Measurements from ENCODE around the gene FILIP1L. TPM values are rescaled to one million over a fixed set of nuclear protein-coding genes. Genes with fewer than 3 reads are reported as not detected.

FILIP1L gene
- total RNA-seq, 1 donor from 2014 or later: 0.15 TPM

DNA sequence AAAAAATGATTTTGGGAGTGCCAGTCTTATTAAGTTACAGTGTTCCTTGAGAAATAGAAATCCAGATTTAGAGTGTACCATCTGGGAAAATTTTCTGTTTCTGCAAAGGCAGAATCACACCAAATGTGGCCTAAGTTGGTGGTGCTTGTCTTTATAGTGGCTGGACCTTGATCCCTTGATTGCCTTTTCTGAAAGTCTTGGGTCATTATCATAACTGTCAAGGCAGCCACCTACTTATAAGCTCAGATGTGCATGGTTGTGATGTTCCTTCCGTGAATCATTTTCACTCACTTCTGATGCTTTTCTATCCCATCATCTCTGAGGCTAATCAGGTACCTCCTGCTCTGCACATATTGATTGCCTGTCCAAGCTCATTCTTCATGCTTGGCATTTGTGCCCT is 276.6 kb downstream of the FILIP1L start:
- no peak overlapping the region for H2AFZ ChIP-seq (replicated peaks)
- no peak overlapping the region for H3K9ac ChIP-seq
- H3K36me3 Mint-ChIP-seq: no peaks in the 10 kb centered on the region
- H3K4me1 ChIP-seq: peaks cover 9% of the 10 kb centered on the region
- no peaks in the 10 kb centered on the region for H3K9me3 Mint-ChIP-seq
- DNase-seq (ENCODE audit: low spot score): no peak
- no peak for TF ChIP-seq EZH2phosphoT487 (IDR thresholded peaks at IDR 0.05)
- no peak for TF ChIP-seq EZH2 (IDR thresholded peaks at IDR 0.05)
- TF ChIP-seq, protein P1, sequence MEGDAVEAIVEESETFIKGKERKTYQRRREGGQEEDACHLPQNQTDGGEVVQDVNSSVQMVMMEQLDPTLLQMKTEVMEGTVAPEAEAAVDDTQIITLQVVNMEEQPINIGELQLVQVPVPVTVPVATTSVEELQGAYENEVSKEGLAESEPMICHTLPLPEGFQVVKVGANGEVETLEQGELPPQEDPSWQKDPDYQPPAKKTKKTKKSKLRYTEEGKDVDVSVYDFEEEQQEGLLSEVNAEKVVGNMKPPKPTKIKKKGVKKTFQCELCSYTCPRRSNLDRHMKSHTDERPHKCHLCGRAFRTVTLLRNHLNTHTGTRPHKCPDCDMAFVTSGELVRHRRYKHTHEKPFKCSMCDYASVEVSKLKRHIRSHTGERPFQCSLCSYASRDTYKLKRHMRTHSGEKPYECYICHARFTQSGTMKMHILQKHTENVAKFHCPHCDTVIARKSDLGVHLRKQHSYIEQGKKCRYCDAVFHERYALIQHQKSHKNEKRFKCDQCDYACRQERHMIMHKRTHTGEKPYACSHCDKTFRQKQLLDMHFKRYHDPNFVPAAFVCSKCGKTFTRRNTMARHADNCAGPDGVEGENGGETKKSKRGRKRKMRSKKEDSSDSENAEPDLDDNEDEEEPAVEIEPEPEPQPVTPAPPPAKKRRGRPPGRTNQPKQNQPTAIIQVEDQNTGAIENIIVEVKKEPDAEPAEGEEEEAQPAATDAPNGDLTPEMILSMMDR (IDR thresholded peaks at IDR 0.05): no peak
- H3K27ac Mint-ChIP-seq: no peak overlapping the region
- no peaks in the 10 kb centered on the region for H3F3A ChIP-seq (ENCODE audit: low read depth)
- no peaks in the 10 kb centered on the region for H3K27me3 ChIP-seq
- no peaks in the 10 kb centered on the region for H3K27me3 Mint-ChIP-seq (ENCODE audit: insufficient read depth, low read depth)
- peaks cover 8% of the 10 kb centered on the region for H4K20me1 ChIP-seq (ENCODE audit: low read depth)
- no peaks in the 10 kb centered on the region for H3K4me1 Mint-ChIP-seq
- no peaks in the 10 kb centered on the region for H3K9me3 ChIP-seq (ENCODE audit: low read depth)
- H3K36me3 ChIP-seq: no peaks in the 10 kb centered on the region
- no peak overlapping the region for H3K27ac ChIP-seq
- H3K79me2 ChIP-seq (ENCODE audit: low read depth): peaks cover 27% of the 10 kb centered on the region
- no peak overlapping the region for H3K4me3 ChIP-seq
- no peak overlapping the region for H3K4me3 Mint-ChIP-seq
- no peak overlapping the region for H3K4me2 ChIP-seq

DNA sequence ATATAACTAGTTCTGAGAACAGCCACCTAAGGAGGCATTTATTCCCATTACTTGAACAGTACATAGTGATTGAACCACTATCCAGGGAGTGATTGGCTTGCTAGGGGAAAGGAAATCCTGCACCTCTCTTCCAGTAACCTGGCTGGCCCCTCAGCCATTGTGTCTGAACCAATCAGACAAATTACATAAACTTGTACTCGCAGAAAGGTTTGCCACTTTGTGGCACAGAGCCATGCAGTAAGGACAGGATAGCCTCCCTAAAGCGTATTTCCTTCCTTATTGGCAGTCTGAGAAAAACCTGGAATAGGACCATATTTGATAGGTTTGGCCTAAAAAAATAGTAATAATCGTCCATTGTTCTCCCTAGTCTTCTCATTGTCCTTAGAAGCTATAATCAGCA is 277.6 kb downstream of the FILIP1L start:
- Histone ChIP-seq H3K9me3 (ENCODE audit: low read depth) (no peaks in the 10 kb centered on the region), H3K27me3 (no peaks in the 10 kb centered on the region), H3K4me1 (peaks cover 9% of the 10 kb centered on the region), H3K79me2 (ENCODE audit: low read depth) (peaks cover 30% of the 10 kb centered on the region), H3K27ac (no peak overlapping the region), H3K9ac (no peak overlapping the region), H3F3A (ENCODE audit: low read depth) (no peaks in the 10 kb centered on the region), H3K4me3 (no peak overlapping the region), H2AFZ (replicated peaks) (no peak overlapping the region), H3K4me2 (no peak overlapping the region), H3K36me3 (no peaks in the 10 kb centered on the region), H4K20me1 (ENCODE audit: low read depth) (peaks cover 8% of the 10 kb centered on the region)
- Mint-ChIP-seq H3K9me3 (no peaks in the 10 kb centered on the region), H3K4me3 (no peak overlapping the region), H3K36me3 (no peaks in the 10 kb centered on the region), H3K27me3 (ENCODE audit: insufficient read depth, low read depth) (no peaks in the 10 kb centered on the region), H3K4me1 (no peaks in the 10 kb centered on the region), H3K27ac (no peak overlapping the region)
- TF ChIP-seq EZH2 (IDR thresholded peaks at IDR 0.05) (no peak), EZH2phosphoT487 (IDR thresholded peaks at IDR 0.05) (no peak)
- no peak for DNase-seq (ENCODE audit: low spot score)

DNA sequence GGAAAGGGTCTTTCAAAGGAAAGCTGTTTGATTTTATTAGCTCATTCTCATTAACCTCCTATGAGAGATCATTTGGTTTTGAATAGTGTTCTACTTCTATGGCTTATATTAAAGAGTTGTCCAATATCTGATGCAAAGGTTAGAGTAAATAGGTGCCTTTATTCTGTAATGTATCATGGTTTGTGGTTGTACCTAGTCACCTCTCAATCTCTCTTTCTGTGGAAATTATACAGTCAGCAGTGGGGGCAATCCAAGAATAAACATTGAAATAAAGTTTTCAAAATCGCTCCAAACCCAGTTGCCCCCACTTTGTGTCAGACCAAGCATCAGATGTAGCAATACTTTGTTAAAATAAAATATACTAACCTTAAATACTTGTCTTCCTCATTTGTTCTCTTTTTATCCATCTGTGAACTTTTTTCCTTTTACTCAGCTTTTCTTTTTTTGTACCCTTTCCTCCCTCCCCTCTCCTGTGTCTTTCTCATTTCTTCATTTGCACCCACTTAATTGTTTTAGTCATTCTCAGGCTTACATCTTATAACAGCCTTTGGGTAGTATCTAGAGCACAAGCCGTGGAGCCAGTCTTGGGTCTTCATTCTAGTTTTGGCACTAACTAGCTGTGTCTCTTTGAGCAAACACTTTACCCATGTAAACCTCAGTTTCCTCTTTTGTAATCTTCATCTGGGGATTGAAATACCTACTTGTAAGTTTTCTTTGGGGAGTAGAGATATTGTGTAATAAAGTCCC is 279.9 kb downstream of the FILIP1L start:
- no peaks in the 10 kb centered on the region for H3K9me3 ChIP-seq (ENCODE audit: low read depth)
- Mint-ChIP-seq H3K27me3 (ENCODE audit: insufficient read depth, low read depth) (no peaks in the 10 kb centered on the region), H3K36me3 (no peaks in the 10 kb centered on the region), H3K27ac (no peak overlapping the region), H3K9me3 (no peaks in the 10 kb centered on the region), H3K4me1 (no peaks in the 10 kb centered on the region), H3K4me3 (no peak overlapping the region)
- H3K36me3 ChIP-seq: no peaks in the 10 kb centered on the region
- no peak overlapping the region for H2AFZ ChIP-seq (replicated peaks)
- H3K4me3 ChIP-seq: no peak overlapping the region
- peaks cover 8% of the 10 kb centered on the region for H4K20me1 ChIP-seq (ENCODE audit: low read depth)
- H3K9ac ChIP-seq: no peak overlapping the region
- peaks cover 32% of the 10 kb centered on the region for H3K79me2 ChIP-seq (ENCODE audit: low read depth)
- no peaks in the 10 kb centered on the region for H3F3A ChIP-seq (ENCODE audit: low read depth)
- no peak overlapping the region for H3K27ac ChIP-seq
- TF ChIP-seq EZH2 (IDR thresholded peaks at IDR 0.05): no peak
- TF ChIP-seq EZH2phosphoT487 (IDR thresholded peaks at IDR 0.05): no peak
- TF ChIP-seq, protein P1 (IDR thresholded peaks at IDR 0.05): no peak
- no peak overlapping the region for H3K4me2 ChIP-seq
- no peak for DNase-seq (ENCODE audit: low spot score)
- no peaks in the 10 kb centered on the region for H3K27me3 ChIP-seq
- H3K4me1 ChIP-seq: peaks cover 9% of the 10 kb centered on the region

DNA sequence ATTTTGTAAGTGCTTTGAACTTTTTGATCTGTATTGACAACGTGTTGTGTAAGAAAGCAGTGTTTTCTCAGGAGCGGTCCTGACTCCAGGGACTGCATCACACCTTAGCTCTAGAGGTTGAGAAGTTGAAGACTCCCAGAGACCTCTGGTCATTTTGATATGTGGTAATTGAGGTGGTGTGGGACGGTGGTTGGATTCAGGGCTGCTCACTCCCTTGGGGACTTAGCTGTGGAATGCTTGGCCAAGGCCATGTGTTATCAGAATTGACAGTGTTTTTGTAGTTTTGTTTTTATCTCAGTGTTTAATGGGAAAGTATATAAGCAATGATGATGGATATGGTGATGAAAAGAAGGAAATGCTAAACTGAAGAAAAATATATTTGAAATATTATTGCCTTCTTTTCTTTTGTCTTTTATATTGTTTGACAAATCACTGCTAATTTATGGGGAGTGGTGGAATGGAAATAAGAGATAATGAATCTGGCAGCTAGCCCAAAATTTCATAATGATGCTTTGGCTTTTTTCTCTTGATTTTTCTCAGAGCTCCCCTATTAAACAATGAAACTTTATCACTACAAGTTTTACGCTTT is 280.6 kb downstream of the FILIP1L start:
- Histone ChIP-seq H3K4me1 (peaks cover 9% of the 10 kb centered on the region), H3K4me3 (no peak overlapping the region), H3K36me3 (no peaks in the 10 kb centered on the region), H3F3A (ENCODE audit: low read depth) (no peaks in the 10 kb centered on the region), H3K27ac (no peak overlapping the region), H3K9me3 (ENCODE audit: low read depth) (no peaks in the 10 kb centered on the region), H3K79me2 (ENCODE audit: low read depth) (peaks cover 35% of the 10 kb centered on the region), H4K20me1 (ENCODE audit: low read depth) (peaks cover 8% of the 10 kb centered on the region), H3K4me2 (no peak overlapping the region), H2AFZ (replicated peaks) (no peak overlapping the region), H3K27me3 (no peaks in the 10 kb centered on the region), H3K9ac (no peak overlapping the region)
- Mint-ChIP-seq H3K27me3 (ENCODE audit: insufficient read depth, low read depth) (no peaks in the 10 kb centered on the region), H3K27ac (no peak overlapping the region), H3K4me3 (no peak overlapping the region), H3K9me3 (no peaks in the 10 kb centered on the region), H3K4me1 (peaks cover 5% of the 10 kb centered on the region), H3K36me3 (no peaks in the 10 kb centered on the region)
- TF ChIP-seq, protein P1 (IDR thresholded peaks at IDR 0.05): no peak
- TF ChIP-seq EZH2phosphoT487 (IDR thresholded peaks at IDR 0.05): no peak
- no peak for TF ChIP-seq EZH2 (IDR thresholded peaks at IDR 0.05)
- DNase-seq (ENCODE audit: low spot score): no peak
